Suprapubic skin (tissue), 4 donors: ENCODE data around the gene LAMC3. TPM values are rescaled to one million over a fixed set of nuclear protein-coding genes. Genes with fewer than 3 reads are reported as not detected.

Source experiments
- DNase-seq, 2 donors: peaks; one replicate each; pipeline ENCODE4 v3.0.0-alpha.2; 2019; ENCODE audit warnings: low spot score in 2 of 2
- H3K27ac ChIP-seq: fragments of 200-600 bp; sonication (generic); one replicate; pipeline ENCODE4 v1.5.1; 2019
- H3K27me3 ChIP-seq: fragments of 200-600 bp; sonication (generic); one replicate; pipeline ENCODE4 v1.5.1; 2019
- H3K36me3 ChIP-seq: fragments of 200-600 bp; sonication (generic); one replicate; pipeline ENCODE4 v1.5.1; 2019
- H3K4me1 ChIP-seq: fragments of 200-600 bp; sonication (generic); one replicate; pipeline ENCODE4 v1.5.1; 2019
- H3K4me3 ChIP-seq: fragments of 200-600 bp; sonication (generic); one replicate; pipeline ENCODE4 v1.5.1; 2019; ENCODE audit warnings: mild to moderate bottlenecking
- H3K9me3 ChIP-seq: fragments of 200-600 bp; sonication (generic); one replicate; pipeline ENCODE4 v1.5.1; 2019
- EP300 ChIP-seq: sonication (generic); formaldehyde crosslinking; IDR thresholded peaks from one replicate; pipeline ENCODE4 v1.6.1; 2017; ENCODE audit warnings: antibody characterized with exemption
- POLR2A ChIP-seq, 2 donors: fragments of 450-650 bp; IDR thresholded peaks; one replicate each; pipeline ENCODE4 v1.6.1; 2017; ENCODE audit warnings: antibody characterized with exemption in 2 of 2, mild to moderate bottlenecking in 2 of 2, moderate library complexity in 2 of 2
- POLR2AphosphoS5 ChIP-seq, 3 donors: sonication (generic); formaldehyde crosslinking; IDR thresholded peaks; one replicate each; pipeline ENCODE4 v1.6.1; 2017; ENCODE audit warnings: antibody characterized with exemption in 3 of 3
- WGBS: methylation state at CpG from one replicate; pipeline ENCODE4 v1.1.5; 2018; 5-methylcytosine and 5-hydroxymethylcytosine counted together
- total RNA-seq, 4 donors: library from RNA; depleted of rRNA; stranded (reverse); fragments of >200 nt; gene quantifications; one replicate each; pipeline ENCODE4 v1.1.0, GENCODE V29; 2016
- TF ChIP-seq, protein P1 (sequence below), 2 donors: fragments of 200-600 bp in 1 of 2; fragments of 450-650 bp in 1 of 2; sonication (generic) in 1 of 2; IDR thresholded peaks; one replicate each; pipeline ENCODE4 v1.5.1; 2016 to 2019; ENCODE audit warnings: antibody characterized with exemption in 2 of 2, mild to moderate bottlenecking in 1 of 2, moderate library complexity in 1 of 2

The LAMC3 gene
- total RNA-seq, 4 donors from 2014 or later, result 4.0 to 16.9 (median 5.2) TPM

DNA sequence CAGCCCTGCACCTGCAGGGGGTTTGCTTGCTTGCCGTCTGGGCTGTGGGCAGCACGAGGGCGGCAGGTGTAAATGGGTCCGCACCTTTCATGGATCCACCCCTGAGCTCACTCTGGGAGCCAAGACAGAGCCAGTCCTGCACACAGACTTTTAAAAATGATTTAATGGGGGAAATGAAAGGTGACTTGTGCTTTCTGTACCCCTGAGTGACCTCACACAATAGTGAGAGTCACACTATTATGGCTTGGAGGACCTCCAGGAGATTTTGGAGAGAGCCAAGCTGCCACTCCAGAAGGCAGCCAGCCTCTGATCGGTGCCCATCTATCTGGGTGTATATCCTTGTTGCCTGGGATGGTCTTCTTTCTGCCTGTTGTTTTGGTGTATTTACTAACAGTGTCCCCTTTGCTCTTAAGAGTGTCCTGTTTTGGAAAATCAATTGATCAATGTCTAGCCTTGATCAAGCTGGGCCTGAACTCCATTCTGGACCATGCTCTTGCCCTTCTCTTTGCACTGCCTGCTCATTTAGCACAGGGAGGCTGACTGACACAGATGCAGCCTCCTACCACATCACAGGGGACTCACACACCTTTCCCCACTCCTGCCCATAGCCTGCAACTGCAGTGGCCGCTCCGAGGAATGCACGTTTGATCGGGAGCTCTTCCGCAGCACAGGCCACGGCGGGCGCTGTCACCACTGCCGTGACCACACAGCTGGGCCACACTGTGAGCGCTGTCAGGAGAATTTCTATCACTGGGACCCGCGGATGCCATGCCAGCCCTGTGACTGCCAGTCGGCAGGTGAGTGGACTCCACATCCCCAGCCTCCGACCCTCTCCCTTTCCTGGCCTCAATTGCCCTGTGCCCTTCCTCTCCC, 29.5 kb downstream of the LAMC3 start:
- Histone ChIP-seq H3K9me3 (no peaks in the 10 kb centered on the region), H3K27ac (no peak overlapping the region), H3K4me1 (peaks cover 20% of the 10 kb centered on the region), H3K27me3 (no peaks in the 10 kb centered on the region), H3K36me3 (no peaks in the 10 kb centered on the region), H3K4me3 (no peak overlapping the region)
- TF ChIP-seq EP300, result no peak
- TF ChIP-seq, protein P1, sequence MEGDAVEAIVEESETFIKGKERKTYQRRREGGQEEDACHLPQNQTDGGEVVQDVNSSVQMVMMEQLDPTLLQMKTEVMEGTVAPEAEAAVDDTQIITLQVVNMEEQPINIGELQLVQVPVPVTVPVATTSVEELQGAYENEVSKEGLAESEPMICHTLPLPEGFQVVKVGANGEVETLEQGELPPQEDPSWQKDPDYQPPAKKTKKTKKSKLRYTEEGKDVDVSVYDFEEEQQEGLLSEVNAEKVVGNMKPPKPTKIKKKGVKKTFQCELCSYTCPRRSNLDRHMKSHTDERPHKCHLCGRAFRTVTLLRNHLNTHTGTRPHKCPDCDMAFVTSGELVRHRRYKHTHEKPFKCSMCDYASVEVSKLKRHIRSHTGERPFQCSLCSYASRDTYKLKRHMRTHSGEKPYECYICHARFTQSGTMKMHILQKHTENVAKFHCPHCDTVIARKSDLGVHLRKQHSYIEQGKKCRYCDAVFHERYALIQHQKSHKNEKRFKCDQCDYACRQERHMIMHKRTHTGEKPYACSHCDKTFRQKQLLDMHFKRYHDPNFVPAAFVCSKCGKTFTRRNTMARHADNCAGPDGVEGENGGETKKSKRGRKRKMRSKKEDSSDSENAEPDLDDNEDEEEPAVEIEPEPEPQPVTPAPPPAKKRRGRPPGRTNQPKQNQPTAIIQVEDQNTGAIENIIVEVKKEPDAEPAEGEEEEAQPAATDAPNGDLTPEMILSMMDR (IDR thresholded peaks at IDR 0.05), result no peak
- no peak for TF ChIP-seq POLR2AphosphoS5 (IDR thresholded peaks at IDR 0.05)
- no peak for TF ChIP-seq POLR2A (IDR thresholded peaks at IDR 0.05)
- no peak for DNase-seq
- 96% methylated on average over 16 of the region's 19 CpGs for WGBS

DNA sequence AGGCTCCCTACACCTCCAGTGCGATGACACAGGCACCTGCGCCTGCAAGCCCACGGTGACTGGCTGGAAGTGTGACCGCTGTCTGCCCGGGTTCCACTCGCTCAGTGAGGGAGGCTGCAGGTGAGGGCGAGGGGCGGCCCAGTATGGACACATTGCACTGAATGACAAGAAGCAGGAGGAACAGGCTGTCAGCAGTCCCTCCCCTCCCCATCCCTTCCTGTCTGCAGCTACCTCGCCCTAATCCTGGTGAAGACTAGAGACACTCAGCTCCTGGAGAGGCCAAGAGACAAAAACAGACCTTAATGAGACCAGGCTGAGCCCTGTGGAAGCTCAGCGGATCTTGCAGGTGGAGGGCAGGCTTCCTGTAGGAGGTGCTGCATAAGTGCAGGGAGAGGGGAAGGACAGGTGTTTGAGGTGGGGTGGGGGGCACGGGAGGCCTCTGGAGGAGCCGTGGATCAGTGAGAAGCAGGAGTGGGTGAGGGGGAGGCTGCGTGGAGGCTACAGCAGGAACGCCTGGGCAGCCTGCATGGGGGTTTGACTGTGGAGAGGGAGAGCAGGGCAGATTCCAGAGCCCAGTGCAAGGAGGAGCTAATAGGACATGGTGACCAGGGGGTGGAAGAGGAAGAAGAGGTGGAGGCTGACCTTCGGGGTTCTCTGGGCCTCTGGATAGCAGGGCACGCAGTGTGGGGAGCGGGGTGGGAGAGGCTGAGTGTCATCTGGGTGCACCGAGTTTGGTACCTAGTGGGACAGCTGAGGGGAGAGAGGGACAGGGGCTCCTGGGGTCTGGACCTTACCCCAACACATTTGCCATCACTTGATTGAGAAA, 30.4 kb downstream of the LAMC3 start:
- DNase-seq, result no peak
- no peaks in the 10 kb centered on the region for H3K9me3 ChIP-seq
- H3K27me3 ChIP-seq, result no peaks in the 10 kb centered on the region
- H3K27ac ChIP-seq, result no peak overlapping the region
- H3K36me3 ChIP-seq, result no peaks in the 10 kb centered on the region
- TF ChIP-seq POLR2A (IDR thresholded peaks at IDR 0.05), result no peak
- TF ChIP-seq EP300, result no peak
- TF ChIP-seq, protein P1 (IDR thresholded peaks at IDR 0.05), result no peak
- no peak for TF ChIP-seq POLR2AphosphoS5 (IDR thresholded peaks at IDR 0.05)
- peaks cover 20% of the 10 kb centered on the region for H3K4me1 ChIP-seq
- no peak overlapping the region for H3K4me3 ChIP-seq
- 87% methylated on average over 16 of the region's 18 CpGs for WGBS

DNA sequence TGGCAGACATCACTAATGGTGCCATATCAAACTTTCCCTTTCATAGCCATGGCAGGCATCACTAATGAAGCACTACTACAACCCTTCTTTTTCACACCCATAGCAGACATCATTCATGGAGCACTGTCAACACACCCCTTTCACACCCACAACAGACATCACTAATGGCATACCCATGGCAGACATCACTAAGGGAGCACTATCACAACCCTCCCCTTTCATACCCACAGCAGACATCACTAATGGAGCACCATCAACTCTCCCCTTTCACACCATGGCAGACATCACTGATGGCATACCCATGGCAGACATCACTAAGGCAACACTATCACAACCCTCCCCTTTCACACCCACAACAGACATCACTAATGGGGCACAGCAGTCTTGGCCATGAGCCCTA, 33.7 kb downstream of the LAMC3 start:
- TF ChIP-seq, protein P1 (IDR thresholded peaks at IDR 0.05), result no peak
- TF ChIP-seq EP300 (no peak), POLR2AphosphoS5 (IDR thresholded peaks at IDR 0.05) (no peak), POLR2A (IDR thresholded peaks at IDR 0.05) (no peak)
- H3K4me3 ChIP-seq, result no peak overlapping the region
- H3K36me3 ChIP-seq, result no peaks in the 10 kb centered on the region
- DNase-seq, result no peak
- H3K9me3 ChIP-seq, result no peaks in the 10 kb centered on the region
- H3K27me3 ChIP-seq, result no peaks in the 10 kb centered on the region
- H3K27ac ChIP-seq, result no peak overlapping the region
- peaks cover 9% of the 10 kb centered on the region for H3K4me1 ChIP-seq

DNA sequence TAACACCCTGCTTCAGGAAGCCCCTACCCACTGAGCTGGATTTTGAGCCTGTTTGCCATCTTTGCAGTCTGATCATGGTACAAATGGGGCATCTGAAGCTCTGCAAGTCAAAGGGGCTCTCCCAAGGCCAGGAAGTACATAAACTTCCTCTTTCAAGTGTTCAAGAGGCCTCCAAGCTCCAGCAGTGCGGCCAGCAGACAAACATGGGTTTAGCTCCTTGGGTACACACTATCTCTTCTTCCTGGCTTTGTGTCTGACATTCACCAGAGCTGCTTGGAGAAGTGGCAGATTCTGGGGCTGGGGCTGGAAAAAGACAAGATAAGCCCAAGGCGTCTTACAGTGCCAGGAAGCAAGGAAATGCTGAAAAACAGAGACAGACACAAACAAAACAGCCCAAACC, 34.1 kb downstream of the LAMC3 start:
- no peak for DNase-seq
- H3K4me1 ChIP-seq, result peaks cover 5% of the 10 kb centered on the region
- no peak overlapping the region for H3K27ac ChIP-seq
- no peaks in the 10 kb centered on the region for H3K27me3 ChIP-seq
- no peak overlapping the region for H3K4me3 ChIP-seq
- no peaks in the 10 kb centered on the region for H3K36me3 ChIP-seq
- WGBS, result 86% methylated on average over 2 of the region's 2 CpGs
- H3K9me3 ChIP-seq, result no peaks in the 10 kb centered on the region
- TF ChIP-seq, protein P1 (IDR thresholded peaks at IDR 0.05), result no peak
- TF ChIP-seq POLR2AphosphoS5 (IDR thresholded peaks at IDR 0.05) (no peak), POLR2A (IDR thresholded peaks at IDR 0.05) (no peak), EP300 (no peak)

DNA sequence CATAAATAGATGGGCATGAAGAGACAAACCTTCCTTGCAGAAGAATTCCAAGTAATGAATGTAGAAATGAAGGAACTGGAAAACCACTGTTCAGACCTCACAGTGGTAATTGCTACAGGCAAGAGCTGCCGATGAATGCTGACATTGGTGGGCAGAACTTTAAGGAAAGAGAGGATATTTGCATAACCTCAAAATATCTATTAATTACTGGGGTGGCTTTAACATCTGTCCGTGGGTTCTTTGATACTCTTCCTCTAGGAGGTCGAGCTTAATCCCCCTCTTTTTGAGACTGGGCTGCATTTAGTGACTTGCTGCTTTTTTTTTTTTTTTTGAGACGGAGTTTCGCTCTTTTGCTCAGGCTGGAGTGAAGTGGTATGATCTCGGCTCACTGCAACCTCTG, 34.7 kb downstream of the LAMC3 start:
- no peak overlapping the region for H3K27ac ChIP-seq
- peaks cover 5% of the 10 kb centered on the region for H3K4me1 ChIP-seq
- no peaks in the 10 kb centered on the region for H3K9me3 ChIP-seq
- 61% methylated on average over 6 of the region's 6 CpGs for WGBS
- no peak overlapping the region for H3K4me3 ChIP-seq
- H3K36me3 ChIP-seq, result no peaks in the 10 kb centered on the region
- no peaks in the 10 kb centered on the region for H3K27me3 ChIP-seq
- DNase-seq, result no peak
- TF ChIP-seq EP300, result no peak
- no peak for TF ChIP-seq POLR2A (IDR thresholded peaks at IDR 0.05)
- TF ChIP-seq, protein P1 (IDR thresholded peaks at IDR 0.05), result no peak
- TF ChIP-seq POLR2AphosphoS5 (IDR thresholded peaks at IDR 0.05), result no peak
